Pancreas (tissue), 10 donors: ENCODE data around the gene SHISA3. TPM values are rescaled to one million over a fixed set of nuclear protein-coding genes. Genes with fewer than 3 reads are reported as not detected.

Experiments used
- ATAC-seq, 4 donors: fragments of 200-7000 bp; cut with Tn5 transposase; one replicate each; pipeline versions ENCODE4 v1.8.0 to v1.9.1; 2020; ENCODE audit warnings: mild to moderate bottlenecking in 4 of 4, moderate library complexity in 4 of 4
- DNase-seq, 6 donors: peaks; one replicate each; pipeline ENCODE4 v3.0.0-alpha.2; 2020
- FAIRE-seq: peaks from 2 replicates; lab custom pipeline; 2012; peaks lifted over from hg19 to GRCh38; lab: Jason Lieb, UNC
- H3K27ac ChIP-seq, 4 donors: fragments of 200-600 bp; sonication (generic); 1 replicate in 3 of 4; 2 replicates in 1 of 4; pipeline versions ENCODE4 v1.5.0 to v1.8.0; 2020
- H3K27me3 ChIP-seq, 4 donors: fragments of 200-600 bp; one replicate each; pipeline ENCODE4 v1.8.0; 2021
- H3K36me3 ChIP-seq, 3 donors: fragments of 200-600 bp; sonication (generic) in 1 of 3; one replicate each; pipeline versions ENCODE4 v1.5.0 to v1.8.0; 2020 to 2021
- H3K4me1 ChIP-seq, 3 donors: fragments of 200-600 bp; one replicate each; pipeline ENCODE4 v1.8.0; 2021
- H3K4me3 ChIP-seq, 4 donors: fragments of 200-600 bp; sonication (generic) in 2 of 4; one replicate each; pipeline versions ENCODE4 v1.5.0 to v1.8.0; 2020 to 2021
- H3K9me3 ChIP-seq, 4 donors: fragments of 200-600 bp; one replicate each; pipeline ENCODE4 v1.8.0; 2021
- CTCF ChIP-seq, 4 donors: fragments of 200-600 bp; sonication (generic) in 3 of 4; IDR thresholded peaks; one replicate each; pipeline versions ENCODE4 v1.5.0 to v1.8.0; 2021; ENCODE audit warnings: antibody characterized with exemption in 4 of 4
- WGBS, 2 donors: extraction: QIAGEN DNeasy Blood & Tissue Kit; methylation state at CpG; one replicate each; pipeline ENCODE4 v1.1.7; 2013; 5-methylcytosine and 5-hydroxymethylcytosine counted together
- intact Hi-C, 3 donors: fragments of 100-400 bp; cut with DNase I; formaldehyde crosslinking; loops; one replicate each; pipeline versions ENCODE4 v1.11.1 to v1.14.2; 2022
- polyA plus RNA-seq, 2 donors: library from polyadenylated mRNA; stranded (reverse); fragments of 200-250 nt; gene quantifications; one replicate each; pipeline ENCODE4 v1.2.3, GENCODE V29; 2013
- total RNA-seq, 6 donors: library from RNA; stranded (reverse); fragmentation: NEBNext Ultra II Directional in 4 of 6; extraction: Animal tissue kit (Norgen Biotek cat#: 25700) in 4 of 6; gene quantifications; one replicate each; pipeline versions ENCODE4 v1.2.1 to v1.2.4, GENCODE V29; 2021 to 2023
- donor health status: healthy with polysubstance abuse.
- donor health status: DM: no; HTN: no; CAD: no; lungs with moderate emphysema.
- donor health status: DM: no; HTN: no; CAD: no.
- donor health status: control.
- donor health status: control.
- donor health status: Bipolar disorder and iron deficiency.
- donor health status: DM: yes; HTN: yes; CAD: no.
- donor health status: DM: no; HTN: no; CAD: no.
- donor health status: DM: no; HTN: no; CAD: no.
- donor health status: DM: yes; HTN: yes; CAD: no.

SHISA3 gene
- total and polyA plus RNA-seq, 8 donors: 0.07 to 0.43 (median 0.16) TPM; not detected in 3

- DNase-seq (no peak), ATAC-seq (no peak), FAIRE-seq (no peak)
- Histone ChIP-seq H3K4me1 (peaks cover 0 to 13% (median 12%) of the 10 kb centered on the region in 3 donors), H3K27ac (no peak overlapping the region), H3K9me3 (no peaks in the 10 kb centered on the region), H3K4me3 (no peak overlapping the region), H3K27me3 (peaks cover 0 to 24% (median 6%) of the 10 kb centered on the region in 4 donors), H3K36me3 (no peaks in the 10 kb centered on the region)
- 89 to 93% methylated on average over 4 of the region's 4 CpGs for WGBS, 2 donors
- intact Hi-C loops: no loop called here
- TF ChIP-seq CTCF (IDR thresholded peaks at IDR 0.05): no peak
Observed at GRCh38 chr4:42392436-42392835, 4.9 kb upstream of the SHISA3 start.

- WGBS, 2 donors: 89 to 95% methylated on average over 1 of the region's 1 CpG
- H3K27ac ChIP-seq: no peak overlapping the region
- H3K27me3 ChIP-seq: peaks cover 3 to 33% (median 7%) of the 10 kb centered on the region in 4 donors
- intact Hi-C loops: no loop called here
- H3K9me3 ChIP-seq: no peaks in the 10 kb centered on the region
- peaks cover 0 to 13% (median 12%) of the 10 kb centered on the region in 3 donors for H3K4me1 ChIP-seq
- no peak for DNase-seq
- H3K4me3 ChIP-seq: no peak overlapping the region
- no peak for TF ChIP-seq CTCF (IDR thresholded peaks at IDR 0.05)
- no peaks in the 10 kb centered on the region for H3K36me3 ChIP-seq
- FAIRE-seq: no peak
- ATAC-seq: no peak
Observed at GRCh38 chr4:42395595-42395994, 1.7 kb upstream of the SHISA3 start.

GRCh38 chr4:42396361-42396751 is 932 bp upstream of the SHISA3 start:
- intact Hi-C loops: no loop called here
- FAIRE-seq: no peak
- Histone ChIP-seq H3K4me3 (peak overlapping the region in 1 of 4 donors; percentile 59), H3K4me1 (peaks cover 0 to 6% (median 5%) of the 10 kb centered on the region in 3 donors), H3K9me3 (no peaks in the 10 kb centered on the region), H3K36me3 (no peaks in the 10 kb centered on the region), H3K27ac (no peak overlapping the region), H3K27me3 (peaks cover 3 to 35% (median 7%) of the 10 kb centered on the region in 4 donors)
- no peak for TF ChIP-seq CTCF (IDR thresholded peaks at IDR 0.05)
- 44 to 47% methylated on average over 17 of the region's 17 CpGs for WGBS, 2 donors
- no peak for DNase-seq
- ATAC-seq: no peak

- intact Hi-C loops: no loop called here
- peak overlapping the region; percentile 23 to 59 (median 28) for H3K4me3 ChIP-seq
Observed at GRCh38 chr4:42397635-42398170, 415 bp downstream of the SHISA3 start.

More at GRCh38 chr4:42397635-42398170, 415 bp downstream of the SHISA3 start:
- DNase-seq (peak in 5 of 6 donors; percentile 20 to 75 (median 47)), ATAC-seq (peak; percentile 60 to 71 (median 62)), FAIRE-seq (no peak)
- no peaks in the 10 kb centered on the region for H3K4me1 ChIP-seq
- H3K27ac ChIP-seq: no peak overlapping the region
- H3K36me3 ChIP-seq: no peaks in the 10 kb centered on the region
- no peaks in the 10 kb centered on the region for H3K9me3 ChIP-seq
- WGBS, 2 donors: 1% methylated on average over 30 to 52 of the region's 52 CpGs
- peaks cover 3 to 43% (median 10%) of the 10 kb centered on the region in 4 donors for H3K27me3 ChIP-seq
- no peak for TF ChIP-seq CTCF (IDR thresholded peaks at IDR 0.05)
